MM.1S (cell line): ENCODE data around the gene DOCK4.

Source experiments
- DNase-seq: peaks from one replicate; pipeline ENCODE4 v3.0.0-alpha.2; 2015
- H2AFZ ChIP-seq: fragments of 300-600 bp; sonication (generic); 2 replicates; pipeline ENCODE4 v1.6.0; 2016; ENCODE audit warnings: antibody characterized with exemption, low read length
- H3F3A ChIP-seq: fragments of 300-600 bp; sonication (generic); 2 replicates; pipeline ENCODE4 v1.6.1; 2016; ENCODE audit warnings: mild to moderate bottlenecking, antibody characterized with exemption, low read length, moderate library complexity, mixed read lengths; ENCODE audit not compliant: insufficient read depth
- H3K27ac ChIP-seq: fragments of 300-600 bp; sonication (generic); 2 replicates; pipeline ENCODE4 v1.5.1; 2016; ENCODE audit warnings: mild to moderate bottlenecking, low read length
- H3K27me3 ChIP-seq: fragments of 300-600 bp; sonication (generic); replicated peaks from 2 replicates; pipeline ENCODE4 v1.6.0; 2016; ENCODE audit warnings: low read length; ENCODE audit not compliant: insufficient read depth
- H3K36me3 ChIP-seq: fragments of 300-600 bp; sonication (generic); replicated peaks from 2 replicates; pipeline ENCODE4 v1.6.1; 2016; ENCODE audit warnings: mild to moderate bottlenecking, low read length, mixed read lengths; ENCODE audit not compliant: insufficient read depth
- H3K4me1 ChIP-seq: fragments of 300-600 bp; sonication (generic); 2 replicates; pipeline ENCODE4 v1.6.1; 2016; ENCODE audit warnings: low read length, mixed read lengths
- H3K4me2 ChIP-seq: fragments of 300-600 bp; sonication (generic); 2 replicates; pipeline ENCODE4 v1.6.0; 2016; ENCODE audit warnings: low read depth, low read length
- H3K4me3 ChIP-seq: fragments of 300-600 bp; sonication (generic); 2 replicates; pipeline ENCODE4 v1.5.1; 2016; ENCODE audit warnings: low read length, mixed read lengths
- H3K79me2 ChIP-seq: fragments of 300-600 bp; sonication (generic); 2 replicates; pipeline ENCODE4 v1.6.1; 2016; ENCODE audit warnings: mixed run types, low read length, mixed read lengths
- H3K9ac ChIP-seq: fragments of 300-600 bp; sonication (generic); 2 replicates; pipeline ENCODE4 v1.6.1; 2016; ENCODE audit warnings: low read length, mixed read lengths
- H3K9me2 ChIP-seq: fragments of 300-600 bp; sonication (generic); replicated peaks from 2 replicates; pipeline ENCODE4 v1.6.1; 2016; ENCODE audit warnings: mild to moderate bottlenecking, low read length, mixed read lengths; ENCODE audit not compliant: insufficient read depth
- H3K9me3 ChIP-seq: fragments of 300-600 bp; sonication (generic); replicated peaks from 2 replicates; pipeline ENCODE4 v1.6.1; 2016; ENCODE audit warnings: mild to moderate bottlenecking, low read length, mixed read lengths; ENCODE audit not compliant: insufficient read depth
- H4K20me1 ChIP-seq: fragments of 300-600 bp; sonication (generic); 2 replicates; pipeline ENCODE4 v1.6.1; 2016; ENCODE audit warnings: mild to moderate bottlenecking, low read length, moderate library complexity, mixed read lengths; ENCODE audit not compliant: insufficient read depth
- EZH2 ChIP-seq: fragments of 300-600 bp; sonication (generic); optimal IDR thresholded peaks from 2 replicates; pipeline ENCODE3; 2017; ENCODE audit warnings: low read depth, mild to moderate bottlenecking, antibody characterized with exemption, low read length, mixed read lengths
- EZH2phosphoT487 ChIP-seq: fragments of 300-600 bp; sonication (generic); IDR thresholded peaks from 2 replicates; pipeline ENCODE4 v1.6.1; 2018; ENCODE audit warnings: antibody characterized with exemption, low read length
- TF ChIP-seq, protein P1 (sequence below): fragments of 300-600 bp; sonication (generic); IDR thresholded peaks from 2 replicates; pipeline ENCODE4 v1.5.1; 2016; ENCODE audit warnings: antibody characterized with exemption, low read length, mixed read lengths

Gene DOCK4

DNA sequence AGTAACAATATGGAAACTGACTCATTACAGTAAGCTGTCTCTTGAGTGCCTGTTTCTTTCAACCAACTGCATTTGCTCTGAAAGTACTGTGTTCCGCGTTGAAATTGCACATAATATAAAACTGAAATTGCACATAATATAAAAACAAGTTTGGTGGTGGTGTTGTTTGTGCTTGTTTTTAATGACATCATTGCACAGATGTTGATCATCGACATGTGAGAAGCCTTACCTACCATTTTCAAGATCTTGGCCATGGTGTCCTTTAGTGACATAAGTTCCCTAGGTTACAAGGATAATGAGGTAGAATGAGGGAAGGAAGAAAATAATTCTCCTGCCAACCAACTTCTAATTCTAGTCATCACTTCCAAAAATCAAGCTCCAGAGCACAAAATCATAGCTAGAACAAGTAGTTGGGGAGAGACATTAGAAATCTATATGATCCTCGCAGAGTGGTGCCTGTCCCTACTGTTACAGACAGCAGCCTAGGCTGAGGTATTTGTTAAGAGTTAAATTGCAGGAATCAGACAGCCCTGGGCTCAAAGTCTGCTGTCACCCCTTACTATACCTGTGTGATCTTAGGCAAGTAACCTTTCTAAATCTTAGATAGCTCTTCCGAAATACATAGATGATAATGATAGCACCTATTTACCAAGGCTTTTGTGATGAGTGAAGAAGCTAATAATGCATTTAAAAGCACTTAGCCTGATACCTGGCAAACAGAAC lies 29.3 kb downstream of the DOCK4 start:
- no peaks in the 10 kb centered on the region for H3K36me3 ChIP-seq
- no peak overlapping the region for H3K27ac ChIP-seq
- DNase-seq: no peak

GRCh38 chr7:112176241-112176640 lies 30.0 kb downstream of the DOCK4 start:
- Histone ChIP-seq H3K4me1 (no peaks in the 10 kb centered on the region), H3K9me3 (no peaks in the 10 kb centered on the region), H3K4me3 (no peak overlapping the region), H3K36me3 (no peaks in the 10 kb centered on the region), H4K20me1 (no peaks in the 10 kb centered on the region; the same call in 1 of the 2 replicates), H3K4me2 (no peak overlapping the region), H3K9me2 (no peaks in the 10 kb centered on the region), H3K9ac (no peak overlapping the region), H3F3A (no peaks in the 10 kb centered on the region), H3K79me2 (peaks cover 97% of the 10 kb centered on the region), H2AFZ (no peak overlapping the region), H3K27ac (no peak overlapping the region), H3K27me3 (no peaks in the 10 kb centered on the region)
- DNase-seq: no peak
- TF ChIP-seq EZH2 (no peak), EZH2phosphoT487 (no peak)
- TF ChIP-seq, protein P1, sequence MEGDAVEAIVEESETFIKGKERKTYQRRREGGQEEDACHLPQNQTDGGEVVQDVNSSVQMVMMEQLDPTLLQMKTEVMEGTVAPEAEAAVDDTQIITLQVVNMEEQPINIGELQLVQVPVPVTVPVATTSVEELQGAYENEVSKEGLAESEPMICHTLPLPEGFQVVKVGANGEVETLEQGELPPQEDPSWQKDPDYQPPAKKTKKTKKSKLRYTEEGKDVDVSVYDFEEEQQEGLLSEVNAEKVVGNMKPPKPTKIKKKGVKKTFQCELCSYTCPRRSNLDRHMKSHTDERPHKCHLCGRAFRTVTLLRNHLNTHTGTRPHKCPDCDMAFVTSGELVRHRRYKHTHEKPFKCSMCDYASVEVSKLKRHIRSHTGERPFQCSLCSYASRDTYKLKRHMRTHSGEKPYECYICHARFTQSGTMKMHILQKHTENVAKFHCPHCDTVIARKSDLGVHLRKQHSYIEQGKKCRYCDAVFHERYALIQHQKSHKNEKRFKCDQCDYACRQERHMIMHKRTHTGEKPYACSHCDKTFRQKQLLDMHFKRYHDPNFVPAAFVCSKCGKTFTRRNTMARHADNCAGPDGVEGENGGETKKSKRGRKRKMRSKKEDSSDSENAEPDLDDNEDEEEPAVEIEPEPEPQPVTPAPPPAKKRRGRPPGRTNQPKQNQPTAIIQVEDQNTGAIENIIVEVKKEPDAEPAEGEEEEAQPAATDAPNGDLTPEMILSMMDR: no peak

More for the DNA sequence above, 29.3 kb downstream of the DOCK4 start:
- no peaks in the 10 kb centered on the region for H3F3A ChIP-seq
- H3K9ac ChIP-seq: no peak overlapping the region
- no peak overlapping the region for H3K4me3 ChIP-seq
- H3K4me2 ChIP-seq: no peak overlapping the region
- H2AFZ ChIP-seq: no peak overlapping the region
- H3K27me3 ChIP-seq: no peaks in the 10 kb centered on the region
- TF ChIP-seq EZH2phosphoT487 (no peak), EZH2 (no peak)
- TF ChIP-seq, protein P1: no peak
- H3K4me1 ChIP-seq: no peaks in the 10 kb centered on the region
- H3K79me2 ChIP-seq: peaks cover 97% of the 10 kb centered on the region
- H3K9me3 ChIP-seq: no peaks in the 10 kb centered on the region
- H3K9me2 ChIP-seq: no peaks in the 10 kb centered on the region
- no peaks in the 10 kb centered on the region; the same call in 1 of the 2 replicates for H4K20me1 ChIP-seq

DNA sequence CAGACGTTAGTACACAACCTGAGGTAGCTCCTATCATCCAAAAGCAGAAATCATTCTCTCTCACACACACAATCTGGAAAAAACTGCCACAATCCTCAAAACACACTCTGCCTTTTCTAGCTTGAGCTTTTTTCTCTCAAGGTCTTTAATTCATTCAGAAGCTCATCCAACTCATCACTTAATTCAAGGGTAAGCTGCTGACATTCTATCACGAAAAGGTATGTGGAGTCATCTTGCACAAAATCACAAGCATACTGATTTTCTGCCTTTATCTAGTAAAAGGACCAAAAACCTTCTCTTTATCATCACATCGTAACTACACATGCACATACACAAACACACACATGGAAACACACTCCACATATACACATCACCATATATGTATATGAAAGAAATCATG lies 32.0 kb downstream of the DOCK4 start:
- Histone ChIP-seq H3K9me2 (no peaks in the 10 kb centered on the region), H3K79me2 (peaks cover 94% of the 10 kb centered on the region)

More for the DNA sequence above, 32.0 kb downstream of the DOCK4 start:
- no peak overlapping the region for H3K27ac ChIP-seq
- H3K9me3 ChIP-seq: no peaks in the 10 kb centered on the region
- TF ChIP-seq EZH2: no peak
- TF ChIP-seq, protein P1: no peak
- TF ChIP-seq EZH2phosphoT487: no peak
- DNase-seq: no peak
- H3K4me3 ChIP-seq: no peak overlapping the region
- no peak overlapping the region for H3K9ac ChIP-seq
- H2AFZ ChIP-seq: no peak overlapping the region
- H4K20me1 ChIP-seq: no peaks in the 10 kb centered on the region; the same call in 1 of the 2 replicates
- H3K36me3 ChIP-seq: no peaks in the 10 kb centered on the region
- H3K4me1 ChIP-seq: no peaks in the 10 kb centered on the region
- no peaks in the 10 kb centered on the region for H3K27me3 ChIP-seq
- no peak overlapping the region for H3K4me2 ChIP-seq
- H3F3A ChIP-seq: no peaks in the 10 kb centered on the region
